Transverse colon (tissue), 4 donors: ENCODE data around the gene TTC28. TPM values are rescaled to one million over a fixed set of nuclear protein-coding genes. Genes with fewer than 3 reads are reported as not detected.
"Not testable (repeated sequence)": the region's sequence is repeated elsewhere in the genome, so short reads cannot be mapped to it uniquely, and the experiment has no call there.

Experiments
- DNase-seq: peaks from one replicate; pipeline ENCODE4 v3.0.0-alpha.2; 2019
- H3K27ac ChIP-seq, 4 donors: fragments of 200-600 bp; sonication (generic); 2 replicates each; pipeline ENCODE4 v1.5.1; 2016 to 2018; ENCODE audit warnings: inconsistent platforms in 4 of 4
- H3K27me3 ChIP-seq: fragments of 200-600 bp; sonication (generic); 2 replicates; pipeline ENCODE4 v1.5.1; 2017; ENCODE audit warnings: inconsistent platforms
- H3K36me3 ChIP-seq, 4 donors: fragments of 200-600 bp; sonication (generic); 2 replicates each; pipeline ENCODE4 v1.5.1; 2017 to 2019; ENCODE audit warnings: inconsistent platforms in 4 of 4
- H3K4me1 ChIP-seq, 4 donors: fragments of 200-600 bp; sonication (generic); 2 replicates each; pipeline ENCODE4 v1.5.1; 2017 to 2020; ENCODE audit warnings: inconsistent platforms in 4 of 4
- H3K4me3 ChIP-seq, 4 donors: fragments of 200-600 bp; sonication (generic); 1 replicate in 1 of 4; 2 replicates in 3 of 4; pipeline versions ENCODE4 v1.5.1 to v1.6.1; 2017 to 2019; ENCODE audit warnings: inconsistent platforms in 4 of 4
- H3K9me3 ChIP-seq, 2 donors: fragments of 200-600 bp; sonication (generic); 2 replicates each; pipeline ENCODE4 v1.5.1; 2017 to 2019; ENCODE audit warnings: inconsistent platforms in 2 of 2
- CTCF ChIP-seq, 5 experiments: fragments of 200-600 bp in 3 of 5; fragments of 450-650 bp in 2 of 5; sonication (generic) in 3 of 5; IDR thresholded peaks; 1 replicate in 2 of 5; 2 replicates in 3 of 5; pipeline ENCODE4 v1.5.1; 2016 to 2017; ENCODE audit warnings: antibody characterized with exemption in 5 of 5, inconsistent platforms in 3 of 5, mild to moderate bottlenecking in 2 of 5, moderate library complexity in 1 of 5
- EP300 ChIP-seq: sonication (generic); formaldehyde crosslinking; IDR thresholded peaks from one replicate; pipeline ENCODE4 v1.6.1; 2017; ENCODE audit warnings: antibody characterized with exemption, low read depth
- POLR2A ChIP-seq: fragments of 450-650 bp; IDR thresholded peaks from one replicate; pipeline ENCODE4 v1.6.1; 2016; ENCODE audit warnings: antibody characterized with exemption, mild to moderate bottlenecking, moderate library complexity
- POLR2AphosphoS5 ChIP-seq, 3 donors: sonication (generic); formaldehyde crosslinking; IDR thresholded peaks; one replicate each; pipeline ENCODE4 v1.6.1; 2016; ENCODE audit warnings: antibody characterized with exemption in 3 of 3
- WGBS, 2 donors: methylation state at CpG; one replicate each; pipeline ENCODE4 v1.1.5; 2018; ENCODE audit warnings: low coverage in 1 of 2; 5-methylcytosine and 5-hydroxymethylcytosine counted together
- in situ Hi-C, 4 donors: fragments of 200-750 bp; cut with MboI; loops; one replicate each; pipeline versions ENCODE4 v1.15.0 to v1.15.1; 2017; ENCODE audit warnings: low sequenced_read_pairs in 3 of 4, low pct_ligation_motif_present in 1 of 4, low pct_unique_long_range_greater_than_20kb in 1 of 4
- intact Hi-C: fragments of 100-400 bp; cut with DNase I; formaldehyde crosslinking; loops from one replicate; pipeline ENCODE4 v1.15.1; 2023; ENCODE audit warnings: low total_unique reads
- total RNA-seq, 4 donors: library from RNA; depleted of rRNA; stranded (reverse); fragments of >200 nt; gene quantifications; one replicate each; pipeline ENCODE4 v1.1.0, GENCODE V29; 2016

TTC28 gene
- total RNA-seq, 4 donors from 2014 or later = 7.6 to 84.2 (median 12.4) TPM

GRCh38 chr22:28478564-28478963, 201.1 kb downstream of the TTC28 start:
- in situ Hi-C loops = no loop called here
- no peak overlapping the region for H3K4me3 ChIP-seq
- intact Hi-C loops = no loop called here
- H3K27me3 ChIP-seq = no peaks in the 10 kb centered on the region
- no peak overlapping the region for H3K27ac ChIP-seq
- DNase-seq = no peak
- no peaks in the 10 kb centered on the region for H3K9me3 ChIP-seq
- no peak for TF ChIP-seq EP300
- TF ChIP-seq CTCF (IDR thresholded peaks at IDR 0.05) = no peak
- TF ChIP-seq POLR2AphosphoS5 (IDR thresholded peaks at IDR 0.05) = no peak
- no peak for TF ChIP-seq POLR2A
- H3K4me1 ChIP-seq = peaks cover 0 to 15% (median 0%) of the 10 kb centered on the region in 4 donors
- no peaks in the 10 kb centered on the region for H3K36me3 ChIP-seq

- no peaks in the 10 kb centered on the region for H3K27me3 ChIP-seq
- H3K9me3 ChIP-seq = no peaks in the 10 kb centered on the region
- no peak overlapping the region for H3K27ac ChIP-seq
- in situ Hi-C loops (no loop called here), intact Hi-C loops (no loop called here)
- WGBS, 2 donors = 62 to 73% methylated on average over 1 of the region's 1 CpG
- TF ChIP-seq EP300 (no peak), CTCF (IDR thresholded peaks at IDR 0.05) (no peak), POLR2AphosphoS5 (IDR thresholded peaks at IDR 0.05) (no peak), POLR2A (no peak)
- no peak overlapping the region for H3K4me3 ChIP-seq
- peaks cover 0 to 15% (median 0%) of the 10 kb centered on the region in 4 donors for H3K4me1 ChIP-seq
- no peak for DNase-seq
- H3K36me3 ChIP-seq = no peaks in the 10 kb centered on the region
These were observed 202.1 kb downstream of the TTC28 start for GRCh38 chr22:28477556-28477955.

GRCh38 chr22:28474330-28474729, 205.3 kb downstream of the TTC28 start:
- TF ChIP-seq POLR2AphosphoS5 (IDR thresholded peaks at IDR 0.05) = no peak
- no peak for TF ChIP-seq CTCF (IDR thresholded peaks at IDR 0.05)
- no peak for TF ChIP-seq POLR2A
- TF ChIP-seq EP300 = no peak
- no peak overlapping the region for H3K4me3 ChIP-seq
- H3K27ac ChIP-seq = no peak overlapping the region
- no peak for DNase-seq
- 88 to 90% methylated on average over 1 of the region's 1 CpG for WGBS, 2 donors
- no peaks in the 10 kb centered on the region for H3K36me3 ChIP-seq
- H3K4me1 ChIP-seq = peaks cover 0 to 10% (median 0%) of the 10 kb centered on the region in 4 donors
- H3K27me3 ChIP-seq = no peaks in the 10 kb centered on the region
- intact Hi-C loops (no loop called here), in situ Hi-C loops (no loop called here)
- no peaks in the 10 kb centered on the region for H3K9me3 ChIP-seq

GRCh38 chr22:28473258-28473657, 206.4 kb downstream of the TTC28 start:
- intact Hi-C loops = no loop called here
- Histone ChIP-seq H3K27ac (no peak overlapping the region), H3K27me3 (no peaks in the 10 kb centered on the region), H3K36me3 (no peaks in the 10 kb centered on the region), H3K4me3 (no peak overlapping the region), H3K9me3 (no peaks in the 10 kb centered on the region), H3K4me1 (peaks cover 0 to 10% (median 0%) of the 10 kb centered on the region in 4 donors)
- 51 to 60% methylated on average over 1 to 2 of the region's 2 CpGs for WGBS, 2 donors
- no peak for DNase-seq
- TF ChIP-seq POLR2AphosphoS5 (IDR thresholded peaks at IDR 0.05) = no peak
- no peak for TF ChIP-seq POLR2A
- no peak for TF ChIP-seq EP300
- TF ChIP-seq CTCF (IDR thresholded peaks at IDR 0.05) = no peak
- in situ Hi-C loops = no loop called here

- H3K4me3 ChIP-seq, intact Hi-C loops, H3K4me1 ChIP-seq, H3K27ac ChIP-seq, DNase-seq, in situ Hi-C loops, H3K36me3 ChIP-seq, H3K27me3 ChIP-seq, H3K9me3 ChIP-seq: not testable (repeated sequence)
- WGBS, 2 donors = 55 to 61% methylated on average over 1 of the region's 1 CpG
These were observed 212.6 kb downstream of the TTC28 start for GRCh38 chr22:28467055-28467454.
